ENCODE data around the gene EHMT1. TPM values are rescaled to one million over a fixed set of nuclear protein-coding genes. Genes with fewer than 3 reads are reported as not detected.

Gene EHMT1
- total and polyA plus RNA-seq, 2 of the 13 experiments (the other 11 are each of a cell fraction or from before 2014, with no cell fraction given) = 23.0 to 27.1 TPM

DNA sequence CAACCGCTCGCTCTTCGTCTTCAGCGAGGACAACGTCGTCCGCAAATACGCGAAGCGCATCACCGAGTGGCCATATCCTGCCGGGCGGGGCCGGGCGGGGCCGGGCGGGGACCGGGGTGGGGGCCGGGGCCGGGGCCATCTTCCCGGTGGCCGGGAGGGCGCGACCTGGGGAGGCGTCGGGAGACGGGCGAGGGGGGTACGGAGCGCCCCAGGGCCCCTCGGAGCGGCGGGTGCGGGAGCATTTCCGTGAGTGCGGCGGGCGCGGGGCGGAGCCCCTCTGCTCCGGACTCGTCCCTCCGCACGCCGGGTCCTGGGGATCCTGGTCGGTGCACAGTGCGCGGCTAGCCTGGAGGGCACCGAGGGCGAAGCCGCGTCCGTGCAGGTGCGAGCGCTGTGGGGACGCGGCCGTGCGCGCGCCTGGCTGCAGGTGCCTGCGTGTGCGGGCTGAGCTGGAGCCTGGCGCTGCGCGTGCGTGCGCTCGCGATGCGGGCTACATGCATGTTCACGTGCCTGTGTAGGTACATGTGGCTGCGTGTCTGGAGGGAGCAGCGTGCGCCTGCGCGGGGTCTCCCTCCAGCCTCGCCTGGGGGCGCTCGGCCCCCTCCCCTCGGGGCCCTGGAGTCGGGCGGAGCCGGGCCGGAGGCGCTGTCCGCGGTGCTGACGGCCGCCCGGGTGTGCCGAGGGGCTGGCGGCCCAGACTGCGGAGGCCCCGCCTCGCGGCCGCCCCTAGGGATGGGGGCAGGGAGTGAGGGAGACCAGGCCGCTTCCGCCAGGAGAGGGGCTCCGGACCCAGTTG is 259.5 kb downstream of the EHMT1 start:
- Histone ChIP-seq H3K27me3 (ENCODE audit: control insufficient read depth in 1 of 2, insufficient read depth in 2 of 2, low read length in 2 of 2) (peaks cover 2 to 15% of the 10 kb centered on the region in 2 experiments; a peak in 3 of 5 replicates), H3K9ac (ENCODE audit: insufficient read depth, low read depth, low read length) (no peak overlapping the region), H3K4me3 (replicated peaks in 1 of 3; ENCODE audit: insufficient read depth in 1 of 3, low read depth in 2 of 3, low read length in 3 of 3) (no peak overlapping the region), H3K36me3 (replicated peaks in 1 of 2; ENCODE audit: control insufficient read depth in 1 of 2, insufficient read depth in 2 of 2, low read length in 2 of 2) (no peaks in the 10 kb centered on the region), H2AFZ (ENCODE audit: low read length) (no peak overlapping the region), H3K79me2 (ENCODE audit: insufficient read depth, low read length) (no peaks in the 10 kb centered on the region), H3K9me3 (ENCODE audit: low read length) (no peaks in the 10 kb centered on the region), H4K20me1 (ENCODE audit: insufficient read depth, low read length) (peaks cover 2% of the 10 kb centered on the region; the same call in 1 of the 2 replicates), H3K4me1 (ENCODE audit: insufficient read depth, low read length) (no peaks in the 10 kb centered on the region), H3K27ac (ENCODE audit: extremely low read length, insufficient read depth, low read length) (no peak overlapping the region), H3K4me2 (ENCODE audit: low read depth, low read length) (no peak overlapping the region)
- FAIRE-seq (no peak), DNase-seq (ENCODE audit: low spot score) (no peak), ATAC-seq (peak; percentile 37)
- intact Hi-C loops (cut with micrococcal nuclease; ENCODE audit: unreplicated experiment) (no loop called here), in situ Hi-C loops (cut with HindIII; ENCODE audit: extremely low pct_ligation_motif_present, low pct_unique_long_range_greater_than_20kb) (no loop called here)
- WGBS (ENCODE audit: low lambda C conversion rate) = 88% methylated on average over 53 of the region's 101 CpGs
- ChIA-PET CTCF (ENCODE audit: low intra/inter-chr PET ratio, low total read pairs) (no interaction called here), POLR2A (no interaction called here)
- no TSS peak for BruUV-seq (replicated peaks)
- TF ChIP-seq TSC22D2 (CRISPR knock-in tag; IDR thresholded peaks at IDR 0.05; ENCODE audit: borderline replicate concordance) = 0 out of 2 replicates have a peak, but pooled peaks have one; percentile 35
- TF ChIP-seq FOXJ3 (CRISPR knock-in tag; IDR thresholded peaks at IDR 0.05; ENCODE audit: borderline replicate concordance) = no peak
- no peak for TF ChIP-seq ETV6 (CRISPR knock-in tag; conservative IDR thresholded peaks at IDR 0.05)
- TF ChIP-seq SMARCC2 (IDR thresholded peaks at IDR 0.05) = no peak
- TF ChIP-seq NR2F6 (IDR thresholded peaks at IDR 0.05) = no peak
- no peak for TF ChIP-seq NR2F6 (CRISPR knock-in tag; IDR thresholded peaks at IDR 0.05)
- TF ChIP-seq ZNF235 (CRISPR knock-in tag; IDR thresholded peaks at IDR 0.05; ENCODE audit: borderline replicate concordance) = no peak
- TF ChIP-seq ZUFSP (CRISPR knock-in tag; IDR thresholded peaks at IDR 0.05; ENCODE audit: borderline replicate concordance) = no peak
- no peak for TF ChIP-seq CEBPG (CRISPR knock-in tag; IDR thresholded peaks at IDR 0.05)
- TF ChIP-seq ATF1 (CRISPR knock-in tag; IDR thresholded peaks at IDR 0.05) = no peak
- TF ChIP-seq U2AF2 (IDR thresholded peaks at IDR 0.05; ENCODE audit: low read depth, low read length) = no peak
- TF ChIP-seq SSRP1 (CRISPR knock-in tag; IDR thresholded peaks at IDR 0.05) = no peak
- TF ChIP-seq ZKSCAN1 (IDR thresholded peaks at IDR 0.05; ENCODE audit: low read length) = no peak
- no peak for TF ChIP-seq RAD21 (CRISPR knock-in tag; IDR thresholded peaks at IDR 0.05)
- no peak for TF ChIP-seq ZC3H13 (CRISPR knock-in tag; IDR thresholded peaks at IDR 0.05)
- TF ChIP-seq POLR2AphosphoS5 (IDR thresholded peaks at IDR 0.05; ENCODE audit: low read depth, low read length) = no peak
- TF ChIP-seq ATF7 (IDR thresholded peaks at IDR 0.05) = no peak
- no peak for TF ChIP-seq ATF7 (CRISPR knock-in tag; IDR thresholded peaks at IDR 0.05)
- no peak for TF ChIP-seq ZNF33A (CRISPR knock-in tag; IDR thresholded peaks at IDR 0.05; ENCODE audit: borderline replicate concordance)
- TF ChIP-seq ZMAT3 (CRISPR knock-in tag; conservative IDR thresholded peaks at IDR 0.05) = no peak
- no peak for TF ChIP-seq SYNCRIP (IDR thresholded peaks at IDR 0.05; ENCODE audit: insufficient read depth, low read depth, low read length)
- TF ChIP-seq IRF9 (CRISPR knock-in tag; IDR thresholded peaks at IDR 0.05; ENCODE audit: borderline replicate concordance) = peak; percentile 46; the same call in 1 of the 2 replicates
- no peak for TF ChIP-seq KLF15 (CRISPR knock-in tag; IDR thresholded peaks at IDR 0.05; ENCODE audit: borderline replicate concordance)

Data from HepG2 (cell line).